ENCODE data around the gene RALBP1.
"Not testable (repeated sequence)": the region's sequence is repeated elsewhere in the genome, so short reads cannot be mapped to it uniquely, and the experiment has no call there.

RALBP1 gene

GRCh38 chr18:9454061-9454703 is 21.1 kb upstream of the RALBP1 start:
- no peak for DNase-seq (ENCODE audit: low spot score)

- no peak for DNase-seq (ENCODE audit: low spot score)
Measured at GRCh38 chr18:9455718-9456511, 19.4 kb upstream of the RALBP1 start.

GRCh38 chr18:9466127-9466526 is 9.2 kb upstream of the RALBP1 start:
- DNase-seq (ENCODE audit: low spot score): no peak

GRCh38 chr18:9466846-9467245 is 8.5 kb upstream of the RALBP1 start:
- no peak for DNase-seq (ENCODE audit: low spot score)

- DNase-seq (ENCODE audit: low spot score): no peak
Measured at GRCh38 chr18:9468998-9469397, 6.3 kb upstream of the RALBP1 start.

- DNase-seq (ENCODE audit: low spot score): peak; percentile 46
Measured at GRCh38 chr18:9469685-9470084, 5.6 kb upstream of the RALBP1 start.

GRCh38 chr18:9474108-9474982 is 968 bp upstream of the RALBP1 start:
- DNase-seq (ENCODE audit: low spot score): no peak

GRCh38 chr18:9475643-9476591 is 604 bp downstream of the RALBP1 start:
- DNase-seq (ENCODE audit: low spot score): peak; percentile 65

GRCh38 chr18:9476949-9477348 is 1.6 kb downstream of the RALBP1 start:
- DNase-seq (ENCODE audit: low spot score): not testable (repeated sequence)

GRCh38 chr18:9477509-9477908 is 2.2 kb downstream of the RALBP1 start:
- DNase-seq (ENCODE audit: low spot score): no peak

GRCh38 chr18:9478545-9478944 is 3.2 kb downstream of the RALBP1 start:
- no peak for DNase-seq (ENCODE audit: low spot score)

- DNase-seq (ENCODE audit: low spot score): no peak
Measured at GRCh38 chr18:9482790-9483189, 7.5 kb downstream of the RALBP1 start.

GRCh38 chr18:9483526-9483925 is 8.2 kb downstream of the RALBP1 start:
- no peak for DNase-seq (ENCODE audit: low spot score)

GRCh38 chr18:9484856-9485255 is 9.5 kb downstream of the RALBP1 start:
- not testable (repeated sequence) for DNase-seq (ENCODE audit: low spot score)

- DNase-seq (ENCODE audit: low spot score): no peak
Measured at GRCh38 chr18:9488538-9488937, 13.2 kb downstream of the RALBP1 start.

- DNase-seq (ENCODE audit: low spot score): peak; percentile 19
Measured at GRCh38 chr18:9494778-9495331, 19.5 kb downstream of the RALBP1 start.

GRCh38 chr18:9495465-9495864 is 20.2 kb downstream of the RALBP1 start:
- DNase-seq (ENCODE audit: low spot score): no peak

- DNase-seq (ENCODE audit: low spot score): no peak
Measured at GRCh38 chr18:9495916-9496705, 20.8 kb downstream of the RALBP1 start.

- no peak for DNase-seq (ENCODE audit: low spot score)
Measured at GRCh38 chr18:9506046-9506792, 30.9 kb downstream of the RALBP1 start.
